A673 (cell line): ENCODE results near the gene TOR3A.

Experiments used
- EZH2 ChIP-seq: fragments of 200-600 bp; sonication (generic); IDR thresholded peaks from 2 replicates; pipeline ENCODE4 v1.6.1; 2017; ENCODE audit warnings: borderline replicate concordance, low read depth, mild to moderate bottlenecking, mixed read lengths, antibody characterized with exemption, low read length; ENCODE audit not compliant: poor library complexity, severe bottlenecking
- TF ChIP-seq, protein P1 (sequence below): fragments of 300-800, 200-600 bp; sonication (generic); conservative IDR thresholded peaks from 2 replicates; pipeline ENCODE4 v1.5.1; 2017; ENCODE audit warnings: low read depth, mild to moderate bottlenecking, antibody characterized with exemption, low read length, moderate library complexity, mixed read lengths

DNA sequence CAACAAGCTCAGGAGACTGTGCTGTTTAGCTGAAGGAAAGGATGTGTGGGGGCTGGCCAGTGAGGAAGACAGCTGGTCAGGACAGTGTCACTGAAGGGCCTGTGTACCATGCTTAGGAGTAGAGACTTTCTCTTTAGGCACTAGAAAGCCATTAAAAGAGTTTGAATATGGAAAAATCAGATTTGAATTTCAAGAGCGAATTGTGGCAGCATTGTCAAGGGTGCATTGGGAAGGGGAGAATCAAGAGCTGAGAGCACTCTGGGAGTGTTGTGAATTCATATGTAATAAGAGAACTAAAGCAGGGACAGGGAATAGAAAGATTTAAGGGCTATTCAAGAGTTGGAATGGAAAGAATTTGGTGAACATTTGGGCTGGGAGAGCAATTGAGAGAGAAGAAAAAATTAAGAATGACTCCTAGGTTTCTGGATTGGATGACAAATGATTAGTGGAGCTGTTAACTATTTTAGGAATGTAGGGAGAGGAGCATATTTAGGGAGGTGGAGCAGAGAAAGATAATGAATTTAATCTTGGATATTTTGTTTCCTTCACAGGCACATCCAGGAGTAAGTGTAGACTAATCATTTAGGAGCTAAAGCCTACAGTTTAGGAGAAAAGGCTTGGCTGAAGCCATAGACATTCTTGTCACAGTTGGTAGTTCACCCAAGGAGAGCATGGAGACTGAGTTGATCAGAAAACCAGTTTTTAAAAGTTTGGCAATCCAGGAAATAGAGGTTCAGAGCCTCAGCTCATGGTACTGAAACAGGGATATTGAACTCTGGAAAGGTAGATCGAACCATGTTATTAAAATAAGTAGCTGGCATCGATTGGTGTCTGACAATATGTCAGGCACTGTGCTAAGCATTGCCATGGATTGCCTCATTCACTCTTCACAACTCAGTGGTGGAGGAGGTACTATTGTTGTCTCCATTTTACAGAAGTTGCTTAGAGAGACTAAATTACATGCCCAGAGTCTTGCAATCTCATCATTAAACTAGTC lies 23.1 kb upstream of the TOR3A start:
- TF ChIP-seq EZH2 = no peak
- TF ChIP-seq, protein P1, sequence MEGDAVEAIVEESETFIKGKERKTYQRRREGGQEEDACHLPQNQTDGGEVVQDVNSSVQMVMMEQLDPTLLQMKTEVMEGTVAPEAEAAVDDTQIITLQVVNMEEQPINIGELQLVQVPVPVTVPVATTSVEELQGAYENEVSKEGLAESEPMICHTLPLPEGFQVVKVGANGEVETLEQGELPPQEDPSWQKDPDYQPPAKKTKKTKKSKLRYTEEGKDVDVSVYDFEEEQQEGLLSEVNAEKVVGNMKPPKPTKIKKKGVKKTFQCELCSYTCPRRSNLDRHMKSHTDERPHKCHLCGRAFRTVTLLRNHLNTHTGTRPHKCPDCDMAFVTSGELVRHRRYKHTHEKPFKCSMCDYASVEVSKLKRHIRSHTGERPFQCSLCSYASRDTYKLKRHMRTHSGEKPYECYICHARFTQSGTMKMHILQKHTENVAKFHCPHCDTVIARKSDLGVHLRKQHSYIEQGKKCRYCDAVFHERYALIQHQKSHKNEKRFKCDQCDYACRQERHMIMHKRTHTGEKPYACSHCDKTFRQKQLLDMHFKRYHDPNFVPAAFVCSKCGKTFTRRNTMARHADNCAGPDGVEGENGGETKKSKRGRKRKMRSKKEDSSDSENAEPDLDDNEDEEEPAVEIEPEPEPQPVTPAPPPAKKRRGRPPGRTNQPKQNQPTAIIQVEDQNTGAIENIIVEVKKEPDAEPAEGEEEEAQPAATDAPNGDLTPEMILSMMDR = no peak
